Measurements from ENCODE around the gene FOLR2.
"Not testable (repeated sequence)": the region's sequence is repeated elsewhere in the genome, so short reads cannot be mapped to it uniquely, and the experiment has no call there.

GRCh38 chr11:72266960-72267359, 50.4 kb downstream of the FOLR2 start:
- not testable (repeated sequence) for TF ChIP-seq CTCF (optimal IDR thresholded peaks at IDR 0.05 in 1 of 3, IDR thresholded peaks at IDR 0.05 in 1 of 3, conservative IDR thresholded peaks at IDR 0.05 in 1 of 3; ENCODE audit: extremely low read depth in 1 of 3, insufficient read depth in 2 of 3, low read length in 3 of 3); EZH2 (IDR thresholded peaks at IDR 0.05; ENCODE audit: low read length)

Measured in keratinocyte (primary cell).